ENCODE results near the gene ATP6V1C2. TPM values are rescaled to one million over a fixed set of nuclear protein-coding genes. Genes with fewer than 3 reads are reported as not detected.

Gene ATP6V1C2
- total and polyA plus RNA-seq, 8 donors, result 0.06 to 2.0 (median 0.34) TPM; not detected in 1

DNA sequence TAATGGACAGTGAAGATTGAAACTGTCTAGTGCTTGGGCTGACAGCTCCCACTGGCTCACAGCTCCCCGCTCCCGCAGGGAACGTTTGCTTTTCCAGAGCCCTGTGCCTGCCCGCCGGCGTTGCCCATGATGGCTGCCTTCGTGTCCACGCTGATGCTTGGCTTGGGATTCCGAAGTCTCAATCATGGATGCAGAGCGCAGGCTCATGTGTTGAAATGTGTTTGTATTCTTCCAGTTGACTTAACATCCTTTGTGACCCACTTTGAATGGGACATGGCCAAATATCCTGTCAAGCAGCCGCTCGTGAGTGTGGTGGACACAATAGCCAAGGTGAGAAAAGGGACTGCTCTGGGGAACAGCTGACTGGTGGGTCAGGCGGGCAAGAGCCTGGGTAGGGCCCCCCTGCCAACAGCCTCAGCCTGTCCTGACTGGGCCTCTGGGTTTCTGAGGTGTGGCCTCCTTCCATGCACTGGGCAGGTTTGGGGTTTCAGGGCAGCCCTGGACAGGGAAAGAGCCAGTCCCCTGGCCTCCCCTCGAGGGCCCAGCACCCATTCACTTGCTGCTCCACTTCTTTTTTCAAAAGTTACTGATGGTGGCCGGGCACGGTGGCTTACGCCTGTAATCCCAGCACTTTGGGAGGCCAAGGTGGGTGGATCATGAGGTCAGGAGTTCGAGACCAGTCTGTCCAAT is 42.8 kb downstream of the ATP6V1C2 start:
- WGBS, 2 donors, result 74 to 85% methylated on average over 18 of the region's 18 CpGs
- H3K4me1 ChIP-seq, result no peaks in the 10 kb centered on the region
- FAIRE-seq, result no peak

DNA sequence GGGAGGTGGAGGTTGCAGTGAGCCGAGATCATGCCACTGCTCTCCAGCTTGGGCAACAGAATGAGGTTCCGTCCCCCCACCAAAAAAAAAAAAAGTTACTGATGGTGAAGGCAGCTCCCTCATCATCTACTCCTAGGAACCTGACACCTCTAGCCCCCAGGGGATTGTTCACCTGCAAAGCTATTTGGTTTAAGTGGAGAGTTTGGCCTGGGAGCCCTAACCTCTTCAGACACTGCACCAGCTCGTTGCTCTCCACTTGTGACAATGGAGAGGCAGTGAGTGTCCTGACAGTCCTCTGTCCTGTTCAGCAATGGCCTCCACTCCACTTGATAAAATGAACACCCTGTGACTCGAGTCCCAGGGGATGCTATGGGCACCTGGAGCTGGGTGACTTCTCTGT is 43.5 kb downstream of the ATP6V1C2 start:
- no peak for ATAC-seq
- H3K27me3 ChIP-seq, result no peaks in the 10 kb centered on the region
- no peak for DNase-seq
- intact Hi-C loops (cut with DNase I), result no loop called here
- no peaks in the 10 kb centered on the region for H3K4me1 ChIP-seq
- no peak overlapping the region for H3K4me3 ChIP-seq
- no peak for FAIRE-seq
- H3K9me3 ChIP-seq, result no peaks in the 10 kb centered on the region
- no peaks in the 10 kb centered on the region for H3K36me3 ChIP-seq
- no peak overlapping the region for H3K27ac ChIP-seq
- TF ChIP-seq, protein P1, sequence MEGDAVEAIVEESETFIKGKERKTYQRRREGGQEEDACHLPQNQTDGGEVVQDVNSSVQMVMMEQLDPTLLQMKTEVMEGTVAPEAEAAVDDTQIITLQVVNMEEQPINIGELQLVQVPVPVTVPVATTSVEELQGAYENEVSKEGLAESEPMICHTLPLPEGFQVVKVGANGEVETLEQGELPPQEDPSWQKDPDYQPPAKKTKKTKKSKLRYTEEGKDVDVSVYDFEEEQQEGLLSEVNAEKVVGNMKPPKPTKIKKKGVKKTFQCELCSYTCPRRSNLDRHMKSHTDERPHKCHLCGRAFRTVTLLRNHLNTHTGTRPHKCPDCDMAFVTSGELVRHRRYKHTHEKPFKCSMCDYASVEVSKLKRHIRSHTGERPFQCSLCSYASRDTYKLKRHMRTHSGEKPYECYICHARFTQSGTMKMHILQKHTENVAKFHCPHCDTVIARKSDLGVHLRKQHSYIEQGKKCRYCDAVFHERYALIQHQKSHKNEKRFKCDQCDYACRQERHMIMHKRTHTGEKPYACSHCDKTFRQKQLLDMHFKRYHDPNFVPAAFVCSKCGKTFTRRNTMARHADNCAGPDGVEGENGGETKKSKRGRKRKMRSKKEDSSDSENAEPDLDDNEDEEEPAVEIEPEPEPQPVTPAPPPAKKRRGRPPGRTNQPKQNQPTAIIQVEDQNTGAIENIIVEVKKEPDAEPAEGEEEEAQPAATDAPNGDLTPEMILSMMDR (IDR thresholded peaks at IDR 0.05), result no peak
- 61 to 67% methylated on average over 3 to 4 of the region's 4 CpGs for WGBS, 2 donors

More for the DNA sequence above, 42.8 kb downstream of the ATP6V1C2 start:
- intact Hi-C loops (cut with DNase I), result no loop called here
- Histone ChIP-seq H3K36me3 (no peaks in the 10 kb centered on the region), H3K27me3 (no peaks in the 10 kb centered on the region), H3K9me3 (no peaks in the 10 kb centered on the region), H3K4me3 (no peak overlapping the region), H3K27ac (no peak overlapping the region)
- TF ChIP-seq, protein P1 (IDR thresholded peaks at IDR 0.05), result no peak
- ATAC-seq, result no peak
- no peak for DNase-seq

DNA sequence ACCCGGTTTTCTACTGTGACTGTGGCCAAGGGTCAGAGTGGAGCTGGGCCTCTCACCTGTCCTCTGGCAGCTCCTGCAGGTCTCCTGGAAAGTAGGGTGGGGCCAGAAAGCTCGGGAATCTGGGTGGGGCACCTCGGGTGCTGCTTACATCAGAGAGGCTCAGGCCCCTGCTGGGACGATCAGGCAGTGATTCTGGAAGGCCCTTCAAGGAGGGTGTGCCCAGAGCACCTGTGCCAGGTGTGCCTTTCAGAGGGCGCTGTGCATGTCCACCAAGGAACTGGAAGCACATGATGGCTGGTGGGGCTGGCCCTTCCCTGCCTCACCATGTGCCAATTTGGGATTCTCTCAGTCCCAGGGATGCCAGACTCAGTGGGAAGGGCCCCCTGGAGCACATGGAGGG is 44.0 kb downstream of the ATP6V1C2 start:
- no peaks in the 10 kb centered on the region for H3K27me3 ChIP-seq
- 40 to 47% methylated on average over 5 of the region's 5 CpGs for WGBS, 2 donors
- TF ChIP-seq, protein P1 (IDR thresholded peaks at IDR 0.05), result no peak
- intact Hi-C loops (cut with DNase I), result no loop called here
- DNase-seq (no peak), FAIRE-seq (no peak), ATAC-seq (no peak)
- no peak overlapping the region for H3K4me3 ChIP-seq
- no peak overlapping the region for H3K27ac ChIP-seq
- no peaks in the 10 kb centered on the region for H3K9me3 ChIP-seq
- H3K36me3 ChIP-seq, result no peaks in the 10 kb centered on the region
- H3K4me1 ChIP-seq, result no peaks in the 10 kb centered on the region

DNA sequence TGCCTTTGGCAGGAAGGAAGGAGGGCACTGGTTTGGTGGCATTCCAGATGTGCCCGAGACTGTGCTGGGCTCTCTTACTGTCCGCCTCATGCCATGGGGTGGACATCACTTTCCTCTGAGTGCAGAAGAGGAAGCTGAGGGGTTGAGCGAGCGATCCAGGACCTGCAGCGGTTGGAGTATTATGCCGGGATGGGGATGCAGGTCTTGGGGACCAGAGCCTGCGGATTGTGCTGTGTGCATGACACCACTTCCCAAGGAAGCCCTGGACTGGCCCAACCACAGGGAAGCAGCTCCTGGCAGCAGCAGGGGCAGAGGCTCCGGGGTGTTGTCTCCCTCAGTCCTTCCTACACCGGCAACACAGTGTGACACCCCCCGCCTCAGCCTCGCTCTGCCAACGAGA is 44.5 kb downstream of the ATP6V1C2 start:
- Histone ChIP-seq H3K4me3 (no peak overlapping the region), H3K27ac (no peak overlapping the region), H3K9me3 (no peaks in the 10 kb centered on the region), H3K4me1 (no peaks in the 10 kb centered on the region), H3K36me3 (no peaks in the 10 kb centered on the region), H3K27me3 (no peaks in the 10 kb centered on the region)
- TF ChIP-seq, protein P1 (IDR thresholded peaks at IDR 0.05), result no peak
- DNase-seq (no peak), ATAC-seq (no peak), FAIRE-seq (no peak)
- WGBS, 2 donors, result 79 to 85% methylated on average over 12 of the region's 12 CpGs
- intact Hi-C loops (cut with DNase I), result no loop called here

DNA sequence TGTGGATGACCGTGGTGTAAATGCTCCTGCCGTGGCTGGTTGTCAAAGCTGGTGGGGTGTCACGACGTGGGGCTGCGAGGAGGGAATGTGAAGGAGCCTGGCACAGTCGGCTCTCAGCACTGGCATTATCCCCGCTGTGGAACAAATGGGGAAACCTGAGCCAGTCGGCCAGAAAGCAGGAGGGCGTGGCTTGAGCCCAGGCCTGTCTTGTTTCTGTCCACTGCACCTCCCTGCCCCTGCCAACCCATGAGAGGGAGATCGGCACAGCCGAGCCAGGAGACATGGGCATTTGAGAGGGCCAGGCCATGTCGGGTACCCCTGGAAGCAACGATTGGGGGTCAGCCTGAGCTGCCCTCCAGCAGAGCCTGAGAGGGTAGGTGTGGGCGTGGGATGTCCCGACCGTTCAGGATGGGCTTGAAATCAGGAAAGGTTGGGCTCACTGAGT is 46.7 kb downstream of the ATP6V1C2 start:
- H3K27me3 ChIP-seq, result no peaks in the 10 kb centered on the region
- no peak for DNase-seq
- H3K27ac ChIP-seq, result no peak overlapping the region
- WGBS, 2 donors, result 71 to 72% methylated on average over 16 of the region's 16 CpGs
- no peak for ATAC-seq
- no peaks in the 10 kb centered on the region for H3K4me1 ChIP-seq
- TF ChIP-seq, protein P1 (IDR thresholded peaks at IDR 0.05), result no peak
- H3K36me3 ChIP-seq, result no peaks in the 10 kb centered on the region
- H3K4me3 ChIP-seq, result no peak overlapping the region
- no peak for FAIRE-seq
- intact Hi-C loops (cut with DNase I), result no loop called here
- H3K9me3 ChIP-seq, result no peaks in the 10 kb centered on the region
